Neural crest cell (in vitro differentiated cells): ENCODE results near the gene GLG1. TPM values are rescaled to one million over a fixed set of nuclear protein-coding genes. Genes with fewer than 3 reads are reported as not detected.

Experiments
- DNase-seq: peaks from one replicate; pipeline ENCODE4 v3.0.0; 2021; ENCODE audit warnings: low read depth, mixed read lengths, low spot score
- H3K27ac Mint-ChIP-seq: one replicate; pipeline ENCODE4 v1.8.0; 2021; ENCODE audit warnings: mild to moderate bottlenecking, mixed read lengths; ENCODE audit not compliant: unreplicated experiment
- H3K27me3 Mint-ChIP-seq: 2 replicates; pipeline ENCODE4 v1.8.0; 2021; ENCODE audit warnings: low read depth, mild to moderate bottlenecking, mixed read lengths
- H3K36me3 Mint-ChIP-seq: 2 replicates; pipeline ENCODE4 v1.8.0; 2021; ENCODE audit warnings: low read depth, mild to moderate bottlenecking, mixed read lengths
- H3K4me1 Mint-ChIP-seq: 2 replicates; pipeline ENCODE4 v1.8.0; 2021; ENCODE audit warnings: mixed read lengths
- H3K4me3 Mint-ChIP-seq: one replicate; pipeline ENCODE4 v1.8.0; 2021; ENCODE audit warnings: mild to moderate bottlenecking, mixed read lengths
- H3K9me3 Mint-ChIP-seq: 2 replicates; pipeline ENCODE4 v1.8.0; 2021; ENCODE audit warnings: mixed read lengths
- total RNA-seq: library from RNA; stranded (reverse); gene quantifications from 2 replicates; pipeline ENCODE4 v1.2.1, GENCODE V29; 2021
- TF ChIP-seq, protein P1 (sequence below): fragments of 200-600 bp; sonication (generic); conservative IDR thresholded peaks from 2 replicates; pipeline ENCODE4 v1.5.0; 2021; ENCODE audit warnings: antibody characterized with exemption, mild to moderate bottlenecking

Gene GLG1
- total RNA-seq, 1 donor from 2014 or later, result 117 TPM

DNA sequence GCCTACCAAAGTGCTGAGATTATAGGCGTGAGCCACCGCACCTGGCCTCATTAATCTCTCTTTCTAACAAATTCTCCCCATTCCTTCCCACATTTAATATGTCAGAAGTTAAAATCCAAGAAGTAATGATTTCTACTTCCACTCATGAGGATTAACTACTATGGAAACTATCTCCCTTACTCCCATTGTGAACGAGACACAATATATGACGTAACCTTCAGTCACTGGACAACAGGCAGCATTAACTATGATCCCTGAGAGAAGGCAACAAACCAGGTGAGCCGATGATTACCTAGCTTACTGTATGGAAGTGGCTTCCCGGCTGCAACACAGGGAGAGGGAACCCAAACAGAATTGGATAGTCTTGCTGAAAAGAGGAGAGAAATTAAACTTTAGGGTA is 20.0 kb downstream of the GLG1 start:
- Mint-ChIP-seq H3K4me3 (no peak overlapping the region), H3K36me3 (peaks cover 4% of the 10 kb centered on the region), H3K9me3 (peaks cover 2% of the 10 kb centered on the region), H3K27me3 (no peaks in the 10 kb centered on the region), H3K4me1 (peaks cover 11% of the 10 kb centered on the region), H3K27ac (no peak overlapping the region)
- TF ChIP-seq, protein P1, sequence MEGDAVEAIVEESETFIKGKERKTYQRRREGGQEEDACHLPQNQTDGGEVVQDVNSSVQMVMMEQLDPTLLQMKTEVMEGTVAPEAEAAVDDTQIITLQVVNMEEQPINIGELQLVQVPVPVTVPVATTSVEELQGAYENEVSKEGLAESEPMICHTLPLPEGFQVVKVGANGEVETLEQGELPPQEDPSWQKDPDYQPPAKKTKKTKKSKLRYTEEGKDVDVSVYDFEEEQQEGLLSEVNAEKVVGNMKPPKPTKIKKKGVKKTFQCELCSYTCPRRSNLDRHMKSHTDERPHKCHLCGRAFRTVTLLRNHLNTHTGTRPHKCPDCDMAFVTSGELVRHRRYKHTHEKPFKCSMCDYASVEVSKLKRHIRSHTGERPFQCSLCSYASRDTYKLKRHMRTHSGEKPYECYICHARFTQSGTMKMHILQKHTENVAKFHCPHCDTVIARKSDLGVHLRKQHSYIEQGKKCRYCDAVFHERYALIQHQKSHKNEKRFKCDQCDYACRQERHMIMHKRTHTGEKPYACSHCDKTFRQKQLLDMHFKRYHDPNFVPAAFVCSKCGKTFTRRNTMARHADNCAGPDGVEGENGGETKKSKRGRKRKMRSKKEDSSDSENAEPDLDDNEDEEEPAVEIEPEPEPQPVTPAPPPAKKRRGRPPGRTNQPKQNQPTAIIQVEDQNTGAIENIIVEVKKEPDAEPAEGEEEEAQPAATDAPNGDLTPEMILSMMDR, result no peak
- no peak for DNase-seq

DNA sequence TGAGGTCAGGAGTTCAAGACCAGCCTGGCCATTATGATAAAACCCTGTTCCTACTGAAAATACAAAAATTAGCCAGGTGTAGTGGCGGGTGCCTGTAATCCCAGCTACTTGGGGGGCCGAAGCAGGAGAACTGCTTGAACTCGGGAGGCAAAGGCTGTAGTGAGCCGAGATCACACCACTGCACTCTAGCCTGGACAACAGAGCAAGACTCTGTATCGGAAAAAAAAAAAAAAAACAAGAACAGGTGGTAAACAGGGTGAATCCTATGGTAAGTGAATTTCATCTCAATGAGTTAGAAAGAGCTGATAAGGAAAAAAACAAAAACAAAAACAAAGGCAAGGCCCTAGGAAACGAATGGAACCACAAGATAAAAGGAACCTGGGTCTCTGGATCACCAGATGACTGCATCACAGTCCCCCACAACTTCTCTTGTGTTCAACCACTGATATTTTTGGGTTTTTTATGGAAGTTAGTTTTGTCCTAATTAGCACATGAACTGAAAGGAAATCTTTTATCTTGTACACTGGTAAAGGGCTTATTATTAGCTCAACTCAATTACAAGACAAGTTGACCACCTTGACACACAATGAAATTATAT is 21.0 kb downstream of the GLG1 start:
- peaks cover 4% of the 10 kb centered on the region for H3K36me3 Mint-ChIP-seq
- peaks cover 2% of the 10 kb centered on the region for H3K9me3 Mint-ChIP-seq
- H3K4me3 Mint-ChIP-seq, result no peak overlapping the region
- H3K4me1 Mint-ChIP-seq, result peaks cover 14% of the 10 kb centered on the region
- no peak for DNase-seq
- no peak overlapping the region for H3K27ac Mint-ChIP-seq
- TF ChIP-seq, protein P1, result no peak
- no peaks in the 10 kb centered on the region for H3K27me3 Mint-ChIP-seq

DNA sequence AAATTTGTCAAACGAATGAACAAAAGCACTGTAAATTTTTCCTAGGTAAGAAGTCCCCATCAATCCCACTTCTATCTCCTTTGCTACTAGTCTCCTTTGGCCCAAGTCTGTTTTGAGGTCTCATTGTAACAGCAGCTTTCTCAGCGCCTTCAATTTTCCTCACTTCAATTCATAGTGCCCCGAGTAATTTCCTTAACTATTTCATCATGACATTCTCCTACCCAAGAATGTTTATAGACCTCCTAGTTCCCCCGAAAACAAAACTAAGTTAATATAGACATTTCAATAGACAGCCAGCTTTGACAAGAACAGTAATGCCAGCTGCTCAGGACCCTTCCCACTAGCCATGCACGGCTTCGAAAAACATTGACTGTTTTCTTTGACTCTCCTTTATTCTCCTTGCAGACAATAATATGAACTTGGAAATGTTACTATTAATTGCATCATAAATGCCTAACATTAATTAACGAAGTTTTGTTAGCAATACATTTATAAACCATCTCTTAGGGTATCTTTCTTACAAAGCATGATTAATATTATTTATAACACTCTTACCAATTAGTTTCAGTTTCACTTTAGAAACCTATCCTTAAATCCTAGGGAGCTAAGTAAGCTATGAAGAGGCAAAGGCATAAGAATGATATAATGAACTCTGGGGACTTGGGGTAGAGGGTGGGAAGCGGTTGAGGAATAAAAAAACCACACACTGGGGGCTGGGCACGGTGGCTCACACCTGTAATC is 22.8 kb downstream of the GLG1 start:
- H3K9me3 Mint-ChIP-seq, result peaks cover 2% of the 10 kb centered on the region
- no peak for DNase-seq
- H3K27me3 Mint-ChIP-seq, result no peaks in the 10 kb centered on the region
- no peak overlapping the region for H3K27ac Mint-ChIP-seq
- peaks cover 4% of the 10 kb centered on the region for H3K36me3 Mint-ChIP-seq
- no peak overlapping the region for H3K4me3 Mint-ChIP-seq
- TF ChIP-seq, protein P1, result no peak
- peaks cover 18% of the 10 kb centered on the region for H3K4me1 Mint-ChIP-seq

DNA sequence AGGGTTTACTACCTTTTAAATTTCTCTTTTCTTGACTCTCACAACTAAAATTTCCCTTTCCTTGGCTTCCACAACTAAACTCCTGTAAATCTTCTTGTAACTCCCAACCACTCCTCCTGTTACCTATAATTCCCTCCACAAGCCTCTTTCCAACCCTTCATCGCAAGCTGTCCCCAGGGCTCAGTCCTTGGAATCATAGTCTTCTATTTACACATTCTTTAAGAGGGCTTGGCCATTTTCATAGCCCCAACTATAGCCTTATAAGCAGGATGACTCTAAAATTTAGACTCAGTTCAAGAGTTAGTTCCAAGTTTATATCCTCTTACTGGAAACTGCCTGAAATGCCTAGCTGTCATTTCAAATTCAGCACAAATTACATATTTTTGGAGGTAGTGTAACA is 23.9 kb downstream of the GLG1 start:
- Mint-ChIP-seq H3K4me3 (no peak overlapping the region), H3K4me1 (peaks cover 25% of the 10 kb centered on the region), H3K27ac (no peak overlapping the region), H3K27me3 (no peaks in the 10 kb centered on the region), H3K9me3 (peaks cover 2% of the 10 kb centered on the region), H3K36me3 (peaks cover 4% of the 10 kb centered on the region)
- TF ChIP-seq, protein P1, result no peak
- no peak for DNase-seq

DNA sequence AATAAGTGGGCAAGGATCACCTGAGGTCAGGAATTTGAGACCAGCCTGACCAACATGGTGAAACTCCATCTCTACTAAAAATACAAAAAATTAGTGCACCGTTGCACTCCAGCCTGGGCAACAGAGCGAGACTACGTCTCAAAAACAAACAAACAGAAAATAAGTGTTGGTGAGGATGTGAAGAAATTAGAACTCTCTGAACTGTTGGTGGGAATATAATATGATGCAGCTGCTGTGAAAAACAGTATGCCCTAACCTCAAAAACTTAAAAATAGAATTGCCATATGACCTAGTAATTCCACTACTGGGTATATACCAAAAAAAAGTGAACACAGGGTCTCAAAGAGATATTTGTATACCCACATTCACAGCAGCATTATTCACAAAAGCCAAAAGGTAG is 26.1 kb downstream of the GLG1 start:
- Mint-ChIP-seq H3K36me3 (peaks cover 4% of the 10 kb centered on the region), H3K27me3 (no peaks in the 10 kb centered on the region), H3K27ac (no peak overlapping the region), H3K4me1 (peaks cover 27% of the 10 kb centered on the region), H3K9me3 (peaks cover 2% of the 10 kb centered on the region), H3K4me3 (no peak overlapping the region)
- TF ChIP-seq, protein P1, result no peak
- DNase-seq, result no peak
